OCI-LY7 (cell line): Measurements from ENCODE around the gene C4orf50. TPM values are rescaled to one million over a fixed set of nuclear protein-coding genes. Genes with fewer than 3 reads are reported as not detected.

Experiments
- BruUV-seq: library from RNA; stranded (reverse); fragments of 400-500 nt; replicated peaks from 2 replicates; lab custom pipeline; 2021; lab: Mats Ljungman, UMichigan
- CTCF ChIA-PET: fragments of 300-600 bp; sonication (Branson Sonifier 250); formaldehyde crosslinking; loops from one replicate; lab custom pipeline; 2022; ENCODE audit warnings: antibody characterized with exemption; ENCODE audit not compliant: unreplicated experiment; lab: Charles Lee
- POLR2A ChIA-PET: fragments of 300-600 bp; sonication (Branson Sonifier 250); formaldehyde crosslinking; loops from one replicate; lab custom pipeline; 2022; ENCODE audit warnings: antibody characterized with exemption; lab: Charles Lee
- DNase-seq: peaks from one replicate; pipeline ENCODE4 v3.0.0-alpha.2; 2015; ENCODE audit warnings: low spot score
- H2AFZ ChIP-seq: fragments of 200-600 bp; sonication (generic), shearing (Covaris generic); 2 replicates; pipeline ENCODE4 v1.6.1; 2014; ENCODE audit warnings: mild to moderate bottlenecking, antibody characterized with exemption, low read length, moderate library complexity
- H3K27ac ChIP-seq: fragments of 200-600 bp; sonication (generic); 2 replicates; pipeline ENCODE4 v1.5.1; 2014; ENCODE audit warnings: mixed run types, low read depth, mild to moderate bottlenecking, moderate library complexity, low read length, inconsistent platforms; ENCODE audit not compliant: poor library complexity, severe bottlenecking
- H3K36me3 ChIP-seq: fragments of 200-600 bp; sonication (generic); 2 replicates; pipeline ENCODE4 v1.6.1; 2014; ENCODE audit warnings: mild to moderate bottlenecking, antibody characterized with exemption, low read length, moderate library complexity, mixed read lengths; ENCODE audit not compliant: insufficient read depth
- H3K4me1 ChIP-seq: fragments of 200-600 bp; sonication (generic); 2 replicates; pipeline ENCODE4 v1.5.1; 2014; ENCODE audit warnings: mild to moderate bottlenecking, low read length; ENCODE audit not compliant: insufficient read depth, poor library complexity, severe bottlenecking
- H3K4me2 ChIP-seq: fragments of 200-600 bp; sonication (generic); 2 replicates; pipeline ENCODE4 v1.6.1; 2014; ENCODE audit warnings: mild to moderate bottlenecking, low read length
- H3K4me3 ChIP-seq: fragments of 200-600 bp; sonication (generic); 2 replicates; pipeline ENCODE4 v1.5.1; 2014; ENCODE audit warnings: mild to moderate bottlenecking, low read depth, low read length; ENCODE audit not compliant: poor library complexity, severe bottlenecking
- H3K79me2 ChIP-seq: fragments of 200-600 bp; sonication (generic); 2 replicates; pipeline ENCODE4 v1.6.1; 2016; ENCODE audit warnings: low read depth, mild to moderate bottlenecking, low read length, moderate library complexity, mixed read lengths; ENCODE audit not compliant: insufficient read depth
- H3K9me2 ChIP-seq: fragments of 200-600 bp; sonication (generic); 2 replicates; pipeline ENCODE4 v1.6.1; 2016; ENCODE audit warnings: mild to moderate bottlenecking, low read length, mixed read lengths; ENCODE audit not compliant: insufficient read depth
- H3K9me3 ChIP-seq: fragments of 200-600 bp; sonication (generic); 2 replicates; pipeline ENCODE4 v1.6.1; 2014; ENCODE audit warnings: mild to moderate bottlenecking, mixed run types, low read length, mixed read lengths
- H4K20me1 ChIP-seq: fragments of 200-600 bp; sonication (generic); 2 replicates; pipeline ENCODE4 v1.6.1; 2014; ENCODE audit warnings: mild to moderate bottlenecking, antibody characterized with exemption, low read length, moderate library complexity, mixed read lengths; ENCODE audit not compliant: insufficient read depth
- CTCF ChIP-seq: fragments of 200-600 bp; sonication (generic); conservative IDR thresholded peaks from 2 replicates; pipeline ENCODE4 v1.5.1; 2014; ENCODE audit warnings: mild to moderate bottlenecking, antibody characterized with exemption, low read length, moderate library complexity, mixed read lengths
- EZH2phosphoT487 ChIP-seq: fragments of 200-600 bp; sonication (generic); IDR thresholded peaks from 2 replicates; pipeline ENCODE4 v1.6.1; 2018; ENCODE audit warnings: low read depth, borderline replicate concordance, mild to moderate bottlenecking, mixed run types, antibody characterized with exemption, low read length, moderate library complexity, mixed read lengths
- intact Hi-C: fragments of 100-400 bp; cut with micrococcal nuclease; formaldehyde crosslinking; loops from one replicate; pipeline ENCODE4 v1.10.0; 2022; ENCODE audit not compliant: unreplicated experiment
- total RNA-seq, 2 experiments: library from RNA; depleted of rRNA in 1 of 2; stranded (reverse); fragments of >200 nt in 1 of 2; shearing (Covaris generic) in 1 of 2; gene quantifications; 2 replicates each; pipeline ENCODE4 v1.2.3, GENCODE V29; 2014 to 2022

Gene C4orf50
- total RNA-seq, 2 experiments from 2014 or later: 0.06 TPM; not detected in 1

- Histone ChIP-seq H3K4me2 (no peak overlapping the region), H3K9me3 (no peaks in the 10 kb centered on the region)
These were observed 62.9 kb downstream of the C4orf50 start for GRCh38 chr4:5955201-5955821.

GRCh38 chr4:5954056-5954760, 64.0 kb downstream of the C4orf50 start:
- POLR2A ChIA-PET: no interaction called here
- H3K9me3 ChIP-seq: no peaks in the 10 kb centered on the region
- intact Hi-C loops: no loop called here

More at GRCh38 chr4:5955201-5955821, 62.9 kb downstream of the C4orf50 start:
- Histone ChIP-seq H3K79me2 (no peaks in the 10 kb centered on the region), H3K4me1 (no peaks in the 10 kb centered on the region), H3K36me3 (no peaks in the 10 kb centered on the region), H4K20me1 (no peaks in the 10 kb centered on the region), H2AFZ (no peak overlapping the region), H3K9me2 (no peaks in the 10 kb centered on the region), H3K4me3 (no peak overlapping the region), H3K27ac (no peak overlapping the region)
- CTCF ChIA-PET: no interaction called here
- no peak for DNase-seq
- BruUV-seq: no TSS peak
- intact Hi-C loops: no loop called here
- POLR2A ChIA-PET: no interaction called here
- TF ChIP-seq CTCF: no peak
- no peak for TF ChIP-seq EZH2phosphoT487

More at GRCh38 chr4:5954056-5954760, 64.0 kb downstream of the C4orf50 start:
- no peak for DNase-seq
- Histone ChIP-seq H2AFZ (no peak overlapping the region), H3K36me3 (no peaks in the 10 kb centered on the region), H3K4me3 (no peak overlapping the region), H3K9me2 (no peaks in the 10 kb centered on the region), H4K20me1 (no peaks in the 10 kb centered on the region), H3K79me2 (no peaks in the 10 kb centered on the region), H3K4me1 (no peaks in the 10 kb centered on the region), H3K27ac (no peak overlapping the region), H3K4me2 (no peak overlapping the region)
- CTCF ChIA-PET: no interaction called here
- BruUV-seq: no TSS peak
- TF ChIP-seq EZH2phosphoT487 (no peak), CTCF (no peak)
